NCI-H524 (cell line): ENCODE results near the gene GDPD5.
"Not testable (repeated sequence)": the region's sequence is repeated elsewhere in the genome, so short reads cannot be mapped to it uniquely, and the experiment has no call there.

Source experiments
- DNase-seq, 2 experiments: peaks; one replicate each; lab custom pipeline; 2025; lab: John Stamatoyannopoulos, UW

Gene GDPD5

DNA sequence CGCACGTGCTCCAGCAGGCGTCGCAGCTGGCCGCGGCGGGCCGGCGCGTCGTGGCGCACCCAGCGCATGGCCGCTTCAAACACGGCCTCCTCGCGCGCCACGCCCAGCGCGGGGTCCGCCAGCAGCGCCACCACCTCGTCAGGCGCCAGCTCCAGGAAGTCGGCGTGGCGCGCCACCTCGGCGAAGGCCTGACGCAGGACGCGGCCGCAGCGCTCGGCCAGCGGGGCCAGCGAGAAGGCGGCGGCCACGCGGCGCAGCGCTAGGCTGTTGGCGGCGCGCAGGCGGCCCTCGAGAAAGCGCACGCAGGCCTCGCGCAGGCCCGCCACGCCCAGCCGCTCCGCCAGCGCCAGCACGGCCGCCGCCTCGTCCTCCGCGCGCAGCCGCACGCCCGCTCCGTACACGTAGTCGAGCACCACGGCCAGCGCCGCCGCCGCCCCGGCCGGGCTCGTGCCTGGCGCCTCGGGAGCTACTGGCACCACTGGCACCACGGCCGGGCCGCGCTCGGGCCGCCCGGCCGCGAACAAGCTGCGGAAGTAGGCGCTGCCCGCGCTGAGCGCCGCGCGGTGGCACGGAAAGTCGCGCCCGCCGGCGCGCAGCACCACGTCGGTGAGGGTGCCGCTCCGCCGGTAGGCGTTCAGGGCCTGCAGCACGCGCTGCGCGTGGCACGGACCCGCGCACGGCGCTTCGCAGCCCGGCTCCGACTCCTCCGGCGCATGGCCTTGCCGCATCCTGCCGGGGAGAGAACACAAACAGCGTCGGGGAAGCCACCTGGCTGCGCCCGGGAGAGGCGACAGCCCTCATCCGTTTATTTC is 95.6 kb downstream of the GDPD5 start:
- peak in 1 of 2 experiments; percentile 43 for DNase-seq

DNA sequence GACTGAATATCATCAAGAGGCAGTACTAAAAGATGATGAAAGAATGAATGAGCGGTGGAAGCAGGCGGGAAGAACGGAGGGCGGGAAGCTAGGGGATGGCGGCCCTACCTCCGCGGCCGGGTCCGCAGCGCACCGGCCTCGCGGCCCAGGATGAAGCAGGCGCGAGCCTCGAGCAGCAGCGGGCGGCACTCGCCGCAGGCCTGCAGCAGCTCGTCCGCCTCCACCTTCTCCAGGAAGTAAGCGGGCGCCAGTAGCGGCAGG is 96.2 kb downstream of the GDPD5 start:
- DNase-seq, result no peak

GRCh38 chr11:75428989-75429640 is 96.6 kb downstream of the GDPD5 start:
- DNase-seq, result peak in 1 of 2 experiments; percentile 13

GRCh38 chr11:75428281-75428724 is 97.4 kb downstream of the GDPD5 start:
- DNase-seq, result peak; percentile 64 to 80

- no peak for DNase-seq
These were observed 98.6 kb downstream of the GDPD5 start for GRCh38 chr11:75427181-75427580.

GRCh38 chr11:75426720-75427086 is 99.0 kb downstream of the GDPD5 start:
- no peak for DNase-seq

DNA sequence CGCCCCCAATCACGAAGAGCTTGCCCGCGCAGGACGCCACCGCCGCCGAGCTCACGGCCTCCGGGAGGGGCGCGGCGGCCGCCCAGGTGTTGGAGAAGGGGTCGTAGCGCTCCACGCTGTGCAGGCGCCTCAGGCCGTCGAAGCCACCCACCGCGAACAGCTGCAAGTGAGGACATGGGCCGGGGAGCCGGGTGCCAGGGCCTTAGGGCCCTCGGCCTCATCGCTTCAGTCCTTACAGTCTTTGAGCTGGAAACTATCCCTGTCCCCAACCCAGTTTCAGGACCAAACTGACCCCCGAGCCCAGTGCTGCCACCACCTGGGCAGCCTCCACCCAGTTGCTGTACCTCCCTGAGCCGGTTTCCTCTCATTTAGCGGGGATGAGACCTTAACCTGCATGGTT is 100.3 kb downstream of the GDPD5 start:
- peak in 1 of 2 experiments; percentile 11 for DNase-seq

DNA sequence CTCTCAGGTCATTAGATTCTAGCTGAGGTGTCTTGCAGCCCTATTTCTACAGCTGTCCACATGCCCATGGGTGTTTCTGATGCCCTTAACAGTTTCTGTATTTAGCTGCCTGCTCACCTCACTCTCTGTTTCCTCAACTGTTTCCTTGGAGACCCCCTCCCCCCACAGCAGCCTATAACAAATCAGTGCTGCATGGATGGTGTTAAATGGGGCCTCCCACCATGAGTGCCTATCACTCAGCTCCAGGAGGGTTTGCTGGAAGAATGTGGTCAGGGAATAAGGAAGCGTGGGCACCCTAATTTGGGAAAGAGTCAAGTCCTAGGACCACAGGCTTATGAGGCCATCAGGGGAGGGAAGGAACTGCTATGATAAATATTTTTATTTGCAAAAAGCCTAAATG is 101.3 kb downstream of the GDPD5 start:
- no peak for DNase-seq

- DNase-seq, result no peak
These were observed 102.0 kb downstream of the GDPD5 start for GRCh38 chr11:75423721-75424120.

DNA sequence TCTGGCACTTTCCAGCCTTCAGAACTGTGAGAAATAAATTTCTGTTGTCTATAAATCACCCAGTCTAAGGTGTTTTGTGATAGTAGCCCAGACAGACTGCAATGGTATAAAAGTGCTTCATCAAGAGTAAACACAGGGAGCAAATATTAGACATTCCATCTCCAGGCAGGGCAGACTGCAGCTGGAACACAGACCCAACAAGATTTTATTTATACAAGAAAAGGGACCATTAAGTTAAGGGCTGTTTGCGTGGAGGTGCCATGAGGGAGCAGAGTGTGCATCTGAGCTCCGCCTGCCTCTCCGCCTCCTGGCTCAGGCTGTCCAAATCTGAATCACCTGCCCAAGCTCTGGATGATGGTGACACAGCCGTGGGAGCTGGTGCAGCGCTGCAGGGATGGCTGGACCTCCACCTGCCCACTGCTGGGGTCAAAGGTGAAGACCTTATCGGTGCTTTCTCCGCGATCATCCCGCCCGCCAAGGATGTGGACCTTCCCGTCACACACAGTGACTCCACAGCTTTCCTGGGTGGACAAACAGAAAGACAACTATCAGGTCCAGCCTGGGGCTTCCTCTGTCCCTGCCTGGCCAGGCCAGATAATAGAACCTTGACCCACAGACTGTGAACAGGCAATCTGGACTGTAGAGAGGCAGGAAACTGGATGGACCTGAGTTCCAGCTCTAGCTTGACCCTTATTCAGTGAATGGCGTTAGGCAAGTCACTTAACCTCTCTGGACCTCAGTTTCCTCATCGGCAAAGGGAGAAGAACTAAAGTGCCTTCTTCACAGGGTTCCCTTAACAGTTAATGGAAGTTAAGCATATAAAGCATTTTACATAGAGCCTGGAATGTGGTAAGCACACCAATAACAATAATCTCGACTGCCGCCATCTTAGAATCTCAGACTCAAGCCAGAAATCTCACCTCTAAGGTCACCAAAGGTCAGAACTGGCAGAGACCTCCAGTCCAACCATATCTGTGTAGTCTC is 103.2 kb downstream of the GDPD5 start:
- no peak for DNase-seq

GRCh38 chr11:75421902-75422247 is 103.9 kb downstream of the GDPD5 start:
- DNase-seq, result no peak

- peak; percentile 73 to 75 for DNase-seq
These were observed 104.6 kb downstream of the GDPD5 start for GRCh38 chr11:75421035-75421602.

GRCh38 chr11:75420224-75421034 is 105.3 kb downstream of the GDPD5 start:
- DNase-seq, result peak; percentile 44 to 50

- no peak for DNase-seq
These were observed 111.9 kb downstream of the GDPD5 start for GRCh38 chr11:75413864-75414263.

DNA sequence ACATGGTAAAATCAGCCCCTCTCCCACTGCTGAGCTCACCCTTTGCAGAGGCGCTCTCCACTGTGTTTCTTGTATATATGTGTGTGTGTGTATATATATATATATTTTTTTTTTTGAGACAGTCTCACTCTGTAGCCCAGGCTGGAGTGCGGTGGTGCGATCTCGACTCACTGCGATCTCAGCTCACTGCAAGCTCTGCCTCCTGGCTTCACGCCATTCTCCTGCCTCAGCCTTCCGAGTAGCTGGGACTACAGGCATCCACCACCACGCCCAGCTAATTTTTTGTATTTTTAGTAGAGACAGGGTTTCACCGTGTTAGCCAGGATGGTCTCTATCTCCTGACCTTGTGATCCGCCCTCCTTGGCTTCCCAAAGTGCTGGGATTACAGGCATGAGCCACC is 112.6 kb downstream of the GDPD5 start:
- not testable (repeated sequence) for DNase-seq

DNA sequence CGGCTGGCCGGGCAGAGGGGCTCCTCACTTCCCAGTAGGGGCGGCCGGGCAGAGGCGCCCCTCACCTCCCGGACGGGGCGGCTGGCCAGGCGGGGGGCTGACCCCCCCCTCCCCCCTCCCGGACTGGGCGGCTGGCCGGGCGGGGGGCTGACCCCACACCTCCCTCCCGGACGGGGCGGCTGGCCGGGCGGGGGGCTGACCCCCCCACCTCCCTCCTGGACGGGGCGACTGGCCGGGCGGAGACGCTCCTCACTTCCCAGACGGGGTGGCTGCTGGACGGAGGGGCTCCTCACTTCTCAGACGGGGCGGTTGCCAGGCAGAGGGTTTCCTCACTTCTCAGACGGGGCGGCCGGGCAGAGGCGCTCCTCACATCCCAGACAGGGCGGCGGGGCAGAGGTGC is 115.8 kb downstream of the GDPD5 start:
- DNase-seq, result not testable (repeated sequence)

- DNase-seq, result no peak
These were observed 116.9 kb downstream of the GDPD5 start for GRCh38 chr11:75408957-75409219.

DNA sequence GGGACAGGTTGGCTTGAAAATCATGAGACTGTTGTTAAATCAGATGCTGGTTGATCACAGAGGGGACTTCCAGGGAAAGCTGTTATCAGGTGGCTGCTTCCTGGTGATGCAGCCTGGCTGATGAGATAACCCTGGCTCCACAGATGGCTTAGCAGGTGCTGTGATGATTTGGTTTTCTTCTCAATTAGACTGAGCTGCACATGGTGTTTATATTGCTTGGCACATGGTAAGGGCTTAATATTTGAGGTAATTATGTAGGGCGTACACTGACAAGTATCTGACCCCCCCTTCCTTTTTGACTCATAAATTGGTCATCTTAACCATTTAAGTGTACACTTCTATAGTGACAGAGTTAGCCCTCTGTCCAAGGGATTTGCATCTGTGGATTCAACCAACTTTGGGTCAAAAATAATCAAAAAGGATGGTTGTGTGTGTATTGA is 119.4 kb downstream of the GDPD5 start:
- DNase-seq, result peak; percentile 85 to 95

DNA sequence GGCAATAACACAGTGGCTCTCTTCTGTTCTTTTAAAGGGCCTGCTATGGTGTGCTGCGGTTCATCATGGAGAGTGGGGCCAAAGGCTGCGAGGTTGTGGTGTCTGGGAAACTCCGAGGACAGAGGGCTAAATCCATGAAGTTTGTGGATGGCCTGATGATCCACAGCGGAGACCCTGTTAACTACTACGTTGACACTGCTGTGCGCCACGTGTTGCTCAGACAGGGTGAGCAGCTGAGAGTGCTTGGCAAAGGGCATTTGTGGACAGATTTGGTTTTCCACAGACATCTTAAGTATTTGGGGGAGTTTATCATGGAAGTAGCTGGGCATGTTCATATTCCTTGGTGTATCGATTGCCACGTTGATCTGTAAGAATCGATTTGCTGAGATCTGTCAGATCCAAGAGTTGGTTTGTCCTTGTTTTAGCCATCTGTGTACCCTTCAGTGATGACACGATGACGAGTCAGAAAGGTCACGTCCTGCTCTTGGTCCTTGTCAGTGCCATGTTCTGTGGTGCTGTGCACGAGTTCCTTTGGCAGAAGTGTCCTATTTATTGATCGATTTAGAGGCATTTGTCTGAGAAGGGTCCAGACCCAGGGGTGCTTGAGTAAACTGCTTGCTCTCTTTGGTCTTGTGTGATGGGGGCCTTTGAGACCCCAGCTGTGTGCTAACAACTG is 121.6 kb downstream of the GDPD5 start:
- DNase-seq, result no peak

DNA sequence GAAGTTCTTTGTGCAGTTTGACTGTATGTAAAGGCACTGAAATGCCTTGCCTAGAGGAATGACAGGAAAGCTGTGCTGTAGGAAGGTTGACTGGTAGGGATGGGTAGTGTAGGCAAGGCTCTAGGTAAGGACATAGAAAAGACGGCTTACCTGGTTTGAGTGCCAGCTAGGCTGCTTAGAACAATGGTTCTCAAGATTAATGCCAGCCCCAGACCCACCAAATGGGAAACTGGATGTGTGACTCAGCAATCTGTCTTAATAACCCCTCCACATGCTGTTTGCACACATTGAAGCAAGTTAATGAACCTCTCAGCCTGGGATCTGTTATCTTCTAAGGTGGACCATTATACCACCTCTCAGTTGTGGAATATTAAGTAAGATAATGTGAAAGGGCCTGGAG is 122.7 kb downstream of the GDPD5 start:
- peak; percentile 13 to 48 for DNase-seq
